PC-3 (cell line): Measurements from ENCODE around the gene NNMT. TPM values are rescaled to one million over a fixed set of nuclear protein-coding genes. Genes with fewer than 3 reads are reported as not detected.

Source experiments
- ATAC-seq: fragments of 200-7000 bp; cut with Tn5 transposase; 2 replicates; pipeline ENCODE4 v1.9.1; 2020; ENCODE audit warnings: mild to moderate bottlenecking, moderate library complexity
- BruUV-seq: library from RNA; stranded (reverse); fragments of 400-500 nt; replicated peaks from 2 replicates; lab custom pipeline; 2021; lab: Mats Ljungman, UMichigan
- CTCF ChIA-PET: fragments of 300-600 bp; sonication (Branson Sonifier 250); formaldehyde crosslinking; loops from one replicate; lab custom pipeline; 2022; ENCODE audit warnings: antibody characterized with exemption; lab: Charles Lee
- POLR2A ChIA-PET: fragments of 300-600 bp; sonication (Branson Sonifier 250); formaldehyde crosslinking; loops from one replicate; lab custom pipeline; 2022; ENCODE audit warnings: antibody characterized with exemption; ENCODE audit not compliant: unreplicated experiment; lab: Charles Lee
- DNase-seq: peaks from one replicate; pipeline ENCODE4 v3.0.0-alpha.2; 2015
- H2AFZ ChIP-seq: fragments of 300-600 bp; sonication (generic); 2 replicates; pipeline ENCODE4 v1.6.0; 2016; ENCODE audit warnings: antibody characterized with exemption, low read length
- H3F3A ChIP-seq: fragments of 300-600 bp; sonication (generic); one replicate; pipeline ENCODE4 v1.6.0; 2017; ENCODE audit warnings: antibody characterized with exemption, low read length, control low read depth, mild to moderate bottlenecking; ENCODE audit not compliant: unreplicated experiment
- H3K27ac ChIP-seq: fragments of 300-600 bp; sonication (generic); 2 replicates; pipeline ENCODE4 v1.5.1; 2016; ENCODE audit warnings: mild to moderate bottlenecking, low read length
- H3K27me3 ChIP-seq: fragments of 300-600 bp; sonication (generic); 2 replicates; pipeline ENCODE4 v1.6.1; 2016; ENCODE audit warnings: low read length, mixed read lengths
- H3K36me3 ChIP-seq: fragments of 300-600 bp; sonication (generic); 2 replicates; pipeline ENCODE4 v1.6.1; 2016; ENCODE audit warnings: low read depth, mixed run types, low read length, mixed read lengths
- H3K4me1 ChIP-seq: fragments of 300-600 bp; sonication (generic); 2 replicates; pipeline ENCODE4 v1.5.1; 2016; ENCODE audit warnings: low read length; ENCODE audit not compliant: insufficient read depth
- H3K4me2 ChIP-seq: fragments of 300-600 bp; sonication (generic); 2 replicates; pipeline ENCODE4 v1.6.0; 2016; ENCODE audit warnings: low read length
- H3K4me3 ChIP-seq: fragments of 300-600 bp; sonication (generic); 2 replicates; pipeline ENCODE4 v1.5.1; 2016; ENCODE audit warnings: mild to moderate bottlenecking, low read length, mixed read lengths
- H3K79me2 ChIP-seq: fragments of 300-600 bp; sonication (generic); 2 replicates; pipeline ENCODE4 v1.6.1; 2017; ENCODE audit warnings: low read length, mixed read lengths
- H3K9ac ChIP-seq: fragments of 300-600 bp; sonication (generic); 2 replicates; pipeline ENCODE4 v1.6.0; 2016; ENCODE audit warnings: mild to moderate bottlenecking, low read length
- H3K9me2 ChIP-seq: fragments of 300-600 bp; sonication (generic); replicated peaks from 2 replicates; pipeline ENCODE4 v1.6.1; 2016; ENCODE audit warnings: mixed run types, low read length, mixed read lengths
- H3K9me3 ChIP-seq: fragments of 300-600 bp; sonication (generic); 2 replicates; pipeline ENCODE4 v1.6.1; 2016; ENCODE audit warnings: low read length, mixed read lengths
- H4K20me1 ChIP-seq: fragments of 300-600 bp; sonication (generic); 2 replicates; pipeline ENCODE4 v1.6.1; 2016; ENCODE audit warnings: low read length, mixed read lengths
- EZH2 ChIP-seq: fragments of 300-600 bp; sonication (generic); IDR thresholded peaks from one replicate; pipeline ENCODE4 v1.6.1; 2017; ENCODE audit warnings: antibody characterized with exemption, mild to moderate bottlenecking, low read length; ENCODE audit not compliant: unreplicated experiment
- EZH2phosphoT487 ChIP-seq: fragments of 300-600 bp; sonication (generic); IDR thresholded peaks from 2 replicates; pipeline ENCODE4 v1.6.1; 2018; ENCODE audit warnings: mild to moderate bottlenecking, antibody characterized with exemption, low read length, borderline replicate concordance
- intact Hi-C: fragments of 100-400 bp; cut with micrococcal nuclease; formaldehyde crosslinking; loops from 2 replicates; pipeline ENCODE4 v1.9.0; 2023
- total RNA-seq: library from RNA; depleted of rRNA; stranded (reverse); fragments of >200 nt; gene quantifications from 2 replicates; pipeline ENCODE4 v1.2.3, GENCODE V29; 2014
- TF ChIP-seq, protein P1 (sequence below): fragments of 300-600 bp; sonication (generic); conservative IDR thresholded peaks from 2 replicates; pipeline ENCODE4 v1.5.1; 2017; ENCODE audit warnings: antibody characterized with exemption, low read depth, mild to moderate bottlenecking, low read length

The NNMT gene
- total RNA-seq, 1 experiment from 2014 or later = 23.3 TPM

DNA sequence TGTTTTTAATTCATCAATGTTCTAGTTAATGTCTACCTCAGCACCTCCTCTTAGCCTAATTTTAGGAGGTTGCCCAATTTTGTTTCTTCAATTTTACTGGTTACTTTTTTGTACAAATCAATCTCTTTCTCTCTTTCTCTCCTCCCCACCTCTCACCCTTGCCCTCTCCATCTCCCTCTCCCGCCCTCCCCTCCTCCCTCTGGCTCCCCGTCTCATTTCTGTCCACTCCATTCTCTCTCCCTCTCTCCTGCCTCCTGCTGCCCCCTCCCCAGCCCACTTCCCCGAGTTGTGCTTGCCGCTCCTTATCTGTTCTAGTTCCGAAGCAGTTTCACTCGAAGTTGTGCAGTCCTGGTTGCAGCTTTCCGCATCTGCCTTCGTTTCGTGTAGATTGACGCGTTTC, 40.9 kb upstream of the NNMT start:
- Histone ChIP-seq H4K20me1 (no peaks in the 10 kb centered on the region), H3K9ac (no peak overlapping the region), H3K4me1 (no peaks in the 10 kb centered on the region), H2AFZ (no peak overlapping the region), H3K9me3 (no peaks in the 10 kb centered on the region), H3F3A (no peaks in the 10 kb centered on the region), H3K27me3 (peaks cover 81% of the 10 kb centered on the region), H3K79me2 (no peaks in the 10 kb centered on the region), H3K4me3 (no peak overlapping the region), H3K4me2 (no peak overlapping the region), H3K27ac (no peak overlapping the region), H3K9me2 (no peaks in the 10 kb centered on the region), H3K36me3 (no peaks in the 10 kb centered on the region)
- intact Hi-C loops = no loop called here
- TF ChIP-seq EZH2 = no peak
- no peak for TF ChIP-seq EZH2phosphoT487
- TF ChIP-seq, protein P1, sequence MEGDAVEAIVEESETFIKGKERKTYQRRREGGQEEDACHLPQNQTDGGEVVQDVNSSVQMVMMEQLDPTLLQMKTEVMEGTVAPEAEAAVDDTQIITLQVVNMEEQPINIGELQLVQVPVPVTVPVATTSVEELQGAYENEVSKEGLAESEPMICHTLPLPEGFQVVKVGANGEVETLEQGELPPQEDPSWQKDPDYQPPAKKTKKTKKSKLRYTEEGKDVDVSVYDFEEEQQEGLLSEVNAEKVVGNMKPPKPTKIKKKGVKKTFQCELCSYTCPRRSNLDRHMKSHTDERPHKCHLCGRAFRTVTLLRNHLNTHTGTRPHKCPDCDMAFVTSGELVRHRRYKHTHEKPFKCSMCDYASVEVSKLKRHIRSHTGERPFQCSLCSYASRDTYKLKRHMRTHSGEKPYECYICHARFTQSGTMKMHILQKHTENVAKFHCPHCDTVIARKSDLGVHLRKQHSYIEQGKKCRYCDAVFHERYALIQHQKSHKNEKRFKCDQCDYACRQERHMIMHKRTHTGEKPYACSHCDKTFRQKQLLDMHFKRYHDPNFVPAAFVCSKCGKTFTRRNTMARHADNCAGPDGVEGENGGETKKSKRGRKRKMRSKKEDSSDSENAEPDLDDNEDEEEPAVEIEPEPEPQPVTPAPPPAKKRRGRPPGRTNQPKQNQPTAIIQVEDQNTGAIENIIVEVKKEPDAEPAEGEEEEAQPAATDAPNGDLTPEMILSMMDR = no peak
- ChIA-PET CTCF (no interaction called here), POLR2A (no interaction called here)
- ATAC-seq (no peak), DNase-seq (no peak)
- BruUV-seq = no TSS peak

DNA sequence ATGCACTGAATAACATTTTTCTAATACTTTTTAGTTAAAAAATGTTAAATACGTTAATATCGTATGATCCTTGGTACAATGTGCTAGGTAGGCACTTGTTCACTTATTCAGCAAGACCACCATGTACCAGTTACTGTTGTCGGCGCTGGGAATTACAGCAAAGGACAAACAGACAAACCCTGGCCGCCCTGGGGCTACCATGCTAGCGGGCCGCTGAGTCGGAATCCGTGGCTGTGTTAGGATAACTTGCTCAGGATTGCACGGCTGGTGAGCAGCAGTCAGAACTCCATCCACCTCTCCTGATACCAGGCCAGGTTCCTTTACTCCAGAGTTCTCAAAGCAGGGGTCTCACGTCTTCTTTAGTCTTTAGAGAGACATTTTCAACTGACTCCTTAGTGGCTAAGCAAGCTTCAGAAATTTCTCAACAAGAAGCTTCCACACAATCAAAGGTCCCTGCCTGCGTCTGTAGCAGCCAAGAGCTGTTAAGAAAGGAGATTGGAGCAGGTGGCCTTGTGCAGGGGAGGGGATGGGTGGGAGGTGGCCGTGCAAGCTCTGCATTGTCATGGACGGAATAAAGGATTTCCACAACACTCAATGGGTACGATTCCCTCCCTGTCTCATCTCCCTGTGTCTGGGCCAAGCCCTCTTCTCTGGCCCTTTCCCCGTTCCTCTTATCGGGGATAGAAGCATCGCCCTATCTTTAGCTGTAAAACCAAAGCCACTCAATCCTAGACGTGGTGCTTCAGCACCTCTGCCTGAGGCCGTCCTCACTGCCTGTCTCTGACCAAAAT, 39.8 kb upstream of the NNMT start:
- no peaks in the 10 kb centered on the region for H3K4me1 ChIP-seq
- H3K9ac ChIP-seq = no peak overlapping the region
- peaks cover 76% of the 10 kb centered on the region for H3K27me3 ChIP-seq
- intact Hi-C loops = no loop called here
- H3K36me3 ChIP-seq = no peaks in the 10 kb centered on the region
- POLR2A ChIA-PET = no interaction called here
- no peak overlapping the region for H2AFZ ChIP-seq
- H3F3A ChIP-seq = no peaks in the 10 kb centered on the region
- DNase-seq (no peak), ATAC-seq (no peak)
- no peaks in the 10 kb centered on the region for H3K9me3 ChIP-seq
- no peaks in the 10 kb centered on the region for H4K20me1 ChIP-seq
- H3K79me2 ChIP-seq = no peaks in the 10 kb centered on the region
- H3K27ac ChIP-seq = no peak overlapping the region
- no peak overlapping the region for H3K4me3 ChIP-seq
- BruUV-seq = no TSS peak
- H3K9me2 ChIP-seq = no peaks in the 10 kb centered on the region
- no peak overlapping the region for H3K4me2 ChIP-seq
- CTCF ChIA-PET = interaction anchor here (0.6 kb wide), 1 partner anchor 149 kb away, joined by 9 read pairs; no protein-coding TSS in a partner anchor
- TF ChIP-seq, protein P1 = no peak
- no peak for TF ChIP-seq EZH2
- no peak for TF ChIP-seq EZH2phosphoT487

DNA sequence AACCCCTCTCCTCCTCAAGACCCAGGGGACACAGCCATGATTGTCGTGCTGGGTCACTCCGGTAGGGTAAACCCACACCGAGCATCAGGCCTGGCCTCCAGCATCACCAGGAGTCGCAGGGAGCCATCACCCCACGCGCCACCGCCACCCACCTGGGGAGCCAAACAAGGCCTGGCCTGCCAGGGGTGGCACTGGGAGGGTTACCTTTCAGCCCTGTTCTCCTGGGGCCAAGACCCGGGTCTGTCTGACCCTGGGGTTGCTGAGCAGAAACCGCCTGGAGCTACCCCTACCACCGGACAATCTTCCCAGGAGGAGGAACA, 39.3 kb upstream of the NNMT start:
- Histone ChIP-seq H3K27ac (no peak overlapping the region), H2AFZ (no peak overlapping the region), H4K20me1 (no peaks in the 10 kb centered on the region), H3K9me3 (no peaks in the 10 kb centered on the region), H3K4me1 (no peaks in the 10 kb centered on the region), H3K4me3 (no peak overlapping the region), H3K9ac (no peak overlapping the region), H3K27me3 (peaks cover 71% of the 10 kb centered on the region), H3F3A (no peaks in the 10 kb centered on the region), H3K79me2 (no peaks in the 10 kb centered on the region), H3K4me2 (no peak overlapping the region), H3K9me2 (no peaks in the 10 kb centered on the region), H3K36me3 (no peaks in the 10 kb centered on the region)
- TF ChIP-seq EZH2 (no peak), EZH2phosphoT487 (no peak)
- TF ChIP-seq, protein P1 = no peak
- intact Hi-C loops = no loop called here
- CTCF ChIA-PET = no interaction called here
- no TSS peak for BruUV-seq
- POLR2A ChIA-PET = no interaction called here
- DNase-seq = no peak
- no peak for ATAC-seq
